ENCODE results near the gene AGMAT. TPM values are rescaled to one million over a fixed set of nuclear protein-coding genes. Genes with fewer than 3 reads are reported as not detected.

Gene AGMAT
- total RNA-seq, result 1.0 and 1.2 TPM in 2 replicates
- 0.52 and 0.53 TPM in 2 replicates for polyA plus RNA-seq
- 0.61 and 1.0 TPM in 2 replicates for polyA plus RNA-seq (2012)
- 1.5 and 2.0 TPM in 2 replicates for polyA minus RNA-seq (ENCODE audit: low replicate concordance)

- Histone ChIP-seq H3K27ac (ENCODE audit: insufficient read depth, low read length) (no peak within 1 kb of the TSS), H3K4me2 (ENCODE audit: extremely low read depth, insufficient read depth, low read length) (peak within 1 kb of the TSS; percentile 68)
- DNase-seq (ENCODE audit: low read depth in 2 of 2), result peak; percentile 24 to 51
These were observed at the start of gene AGMAT for GRCh38 chr1:15584489-15585363. Gene AGMAT, minus strand, starts transcription at chr1:15585051. Its CDS starts 84 bp downstream, at chr1:15584967.

GRCh38 chr1:15633756-15634420 is 49.0 kb upstream of the AGMAT start:
- H2AFZ ChIP-seq (ENCODE audit: low read length), result no peak overlapping the region
- H3K36me3 ChIP-seq (ENCODE audit: control insufficient read depth, insufficient read depth, low read length), result peaks cover 7% of the 10 kb centered on the region
- H3K27me3 ChIP-seq (ENCODE audit: control insufficient read depth, insufficient read depth, low read length), result no peaks in the 10 kb centered on the region
- H3K4me1 ChIP-seq (ENCODE audit: control insufficient read depth, extremely low read depth, insufficient read depth, low read length), result no peaks in the 10 kb centered on the region
- no peak overlapping the region for H3K4me2 ChIP-seq (ENCODE audit: extremely low read depth, insufficient read depth, low read length)
- no peak for DNase-seq (ENCODE audit: low read depth in 2 of 2)
- H3K9ac ChIP-seq (ENCODE audit: insufficient read depth, low read length), result no peak overlapping the region
- H4K20me1 ChIP-seq (ENCODE audit: control insufficient read depth, extremely low read depth, insufficient read depth, low read length), result no peaks in the 10 kb centered on the region
- no peak overlapping the region for H3K4me3 ChIP-seq (replicated peaks in 1 of 4; ENCODE audit: control extremely low read depth in 1 of 4, insufficient read depth in 1 of 4, low read depth in 3 of 4, low read length in 4 of 4)
- no peaks in the 10 kb centered on the region for H3K9me3 ChIP-seq (ENCODE audit: control insufficient read depth, insufficient read depth, low read depth, low read length)
- H3K27ac ChIP-seq (ENCODE audit: insufficient read depth, low read length), result no peak overlapping the region
- TF ChIP-seq CTCF (conservative IDR thresholded peaks at IDR 0.05 in 1 of 2, IDR thresholded peaks at IDR 0.05 in 1 of 2; ENCODE audit: low read depth in 1 of 2, low read length in 2 of 2) (no peak), EZH2 (IDR thresholded peaks at IDR 0.05; ENCODE audit: low read length, missing control alignments) (no peak)
- no peaks in the 10 kb centered on the region for H3K79me2 ChIP-seq (ENCODE audit: control insufficient read depth, insufficient read depth, low read length)

More at GRCh38 chr1:15584489-15585363, at the start of gene AGMAT:
- Histone ChIP-seq H2AFZ (ENCODE audit: low read length) (peak within 1 kb of the TSS; percentile 78), H3K9ac (ENCODE audit: insufficient read depth, low read length) (peak within 1 kb of the TSS; percentile 37), H3K27me3 (ENCODE audit: control insufficient read depth, insufficient read depth, low read length) (no peaks in the 10 kb centered on the region), H3K79me2 (ENCODE audit: control insufficient read depth, insufficient read depth, low read length) (no peaks in the 10 kb centered on the region), H3K36me3 (ENCODE audit: control insufficient read depth, insufficient read depth, low read length) (no peaks in the 10 kb centered on the region), H3K4me1 (ENCODE audit: control insufficient read depth, extremely low read depth, insufficient read depth, low read length) (no peaks in the 10 kb centered on the region), H3K9me3 (ENCODE audit: control insufficient read depth, insufficient read depth, low read depth, low read length) (no peaks in the 10 kb centered on the region), H3K4me3 (replicated peaks in 1 of 4; ENCODE audit: control extremely low read depth in 1 of 4, insufficient read depth in 1 of 4, low read depth in 3 of 4, low read length in 4 of 4) (peak within 1 kb of the TSS; percentile 21 to 49 (median 24)), H4K20me1 (ENCODE audit: control insufficient read depth, extremely low read depth, insufficient read depth, low read length) (no peaks in the 10 kb centered on the region)
- TF ChIP-seq CTCF (conservative IDR thresholded peaks at IDR 0.05 in 1 of 2, IDR thresholded peaks at IDR 0.05 in 1 of 2; ENCODE audit: low read depth in 1 of 2, low read length in 2 of 2) (peak; percentile 10 to 40), EZH2 (IDR thresholded peaks at IDR 0.05; ENCODE audit: low read length, missing control alignments) (no peak)

GRCh38 chr1:15628003-15628402 is 43.2 kb upstream of the AGMAT start:
- no peak overlapping the region for H3K27ac ChIP-seq (ENCODE audit: insufficient read depth, low read length)
- peaks cover 5% of the 10 kb centered on the region for H3K36me3 ChIP-seq (ENCODE audit: control insufficient read depth, insufficient read depth, low read length)

More at GRCh38 chr1:15628003-15628402, 43.2 kb upstream of the AGMAT start:
- H3K4me3 ChIP-seq (replicated peaks in 1 of 4; ENCODE audit: control extremely low read depth in 1 of 4, insufficient read depth in 1 of 4, low read depth in 3 of 4, low read length in 4 of 4), result no peak overlapping the region
- H3K4me2 ChIP-seq (ENCODE audit: extremely low read depth, insufficient read depth, low read length), result no peak overlapping the region
- no peak overlapping the region for H3K9ac ChIP-seq (ENCODE audit: insufficient read depth, low read length)
- H3K27me3 ChIP-seq (ENCODE audit: control insufficient read depth, insufficient read depth, low read length), result no peaks in the 10 kb centered on the region
- no peaks in the 10 kb centered on the region for H3K4me1 ChIP-seq (ENCODE audit: control insufficient read depth, extremely low read depth, insufficient read depth, low read length)
- H4K20me1 ChIP-seq (ENCODE audit: control insufficient read depth, extremely low read depth, insufficient read depth, low read length), result no peaks in the 10 kb centered on the region
- no peak for DNase-seq (ENCODE audit: low read depth in 2 of 2)
- no peaks in the 10 kb centered on the region for H3K9me3 ChIP-seq (ENCODE audit: control insufficient read depth, insufficient read depth, low read depth, low read length)
- peaks cover 36% of the 10 kb centered on the region for H3K79me2 ChIP-seq (ENCODE audit: control insufficient read depth, insufficient read depth, low read length)
- TF ChIP-seq CTCF (conservative IDR thresholded peaks at IDR 0.05 in 1 of 2, IDR thresholded peaks at IDR 0.05 in 1 of 2; ENCODE audit: low read depth in 1 of 2, low read length in 2 of 2) (no peak), EZH2 (IDR thresholded peaks at IDR 0.05; ENCODE audit: low read length, missing control alignments) (no peak)
- H2AFZ ChIP-seq (ENCODE audit: low read length), result no peak overlapping the region
